Measurements from ENCODE around the gene HYKK.
"Not testable (repeated sequence)": the region's sequence is repeated elsewhere in the genome, so short reads cannot be mapped to it uniquely, and the experiment has no call there.

The HYKK gene

GRCh38 chr15:78540871-78541743 lies 33.7 kb downstream of the HYKK start:
- no peak for DNase-seq

GRCh38 chr15:78541744-78542034 lies 34.3 kb downstream of the HYKK start:
- DNase-seq, result no peak

GRCh38 chr15:78542647-78543046 lies 35.3 kb downstream of the HYKK start:
- DNase-seq, result no peak

- DNase-seq, result no peak
These were observed 42.8 kb downstream of the HYKK start for GRCh38 chr15:78550194-78550593.

- DNase-seq, result no peak
These were observed 43.4 kb downstream of the HYKK start for GRCh38 chr15:78550815-78551214.

GRCh38 chr15:78551902-78552301 lies 44.5 kb downstream of the HYKK start:
- DNase-seq, result no peak

- no peak for DNase-seq
These were observed 45.2 kb downstream of the HYKK start for GRCh38 chr15:78552597-78552996.

- DNase-seq, result not testable (repeated sequence)
These were observed 52.8 kb downstream of the HYKK start for GRCh38 chr15:78560201-78560600.

GRCh38 chr15:78561490-78561889 lies 54.1 kb downstream of the HYKK start:
- no peak for DNase-seq

- DNase-seq, result no peak
These were observed 55.7 kb downstream of the HYKK start for GRCh38 chr15:78563092-78563491.

- DNase-seq, result no peak
These were observed 57.3 kb downstream of the HYKK start for GRCh38 chr15:78564743-78565096.

GRCh38 chr15:78565097-78565950 lies 57.9 kb downstream of the HYKK start, which contains the start of gene CHRNA5:
Gene CHRNA5, plus strand, starts transcription at chr15:78565520. Its CDS starts 200 bp downstream, at chr15:78565720.
- DNase-seq, result peak; percentile 62

- no peak for DNase-seq
These were observed 58.8 kb downstream of the HYKK start for GRCh38 chr15:78565951-78566774.

GRCh38 chr15:78567531-78567930 lies 60.2 kb downstream of the HYKK start:
- no peak for DNase-seq

- DNase-seq, result no peak
These were observed 63.3 kb downstream of the HYKK start for GRCh38 chr15:78570710-78571109.

GRCh38 chr15:78571382-78571781 lies 64.0 kb downstream of the HYKK start:
- DNase-seq, result no peak

GRCh38 chr15:78573416-78573815 lies 66.0 kb downstream of the HYKK start:
- DNase-seq, result no peak

GRCh38 chr15:78574944-78575343 lies 67.6 kb downstream of the HYKK start:
- no peak for DNase-seq

Measured in GF-D8 (cell line).